Fibroblast of skin of right biceps (primary cell): ENCODE data around the gene PTX4.

Source experiments
- DNase-seq: peaks from one replicate; pipeline ENCODE4 v3.0.0-alpha.2; 2013

Gene PTX4

DNA sequence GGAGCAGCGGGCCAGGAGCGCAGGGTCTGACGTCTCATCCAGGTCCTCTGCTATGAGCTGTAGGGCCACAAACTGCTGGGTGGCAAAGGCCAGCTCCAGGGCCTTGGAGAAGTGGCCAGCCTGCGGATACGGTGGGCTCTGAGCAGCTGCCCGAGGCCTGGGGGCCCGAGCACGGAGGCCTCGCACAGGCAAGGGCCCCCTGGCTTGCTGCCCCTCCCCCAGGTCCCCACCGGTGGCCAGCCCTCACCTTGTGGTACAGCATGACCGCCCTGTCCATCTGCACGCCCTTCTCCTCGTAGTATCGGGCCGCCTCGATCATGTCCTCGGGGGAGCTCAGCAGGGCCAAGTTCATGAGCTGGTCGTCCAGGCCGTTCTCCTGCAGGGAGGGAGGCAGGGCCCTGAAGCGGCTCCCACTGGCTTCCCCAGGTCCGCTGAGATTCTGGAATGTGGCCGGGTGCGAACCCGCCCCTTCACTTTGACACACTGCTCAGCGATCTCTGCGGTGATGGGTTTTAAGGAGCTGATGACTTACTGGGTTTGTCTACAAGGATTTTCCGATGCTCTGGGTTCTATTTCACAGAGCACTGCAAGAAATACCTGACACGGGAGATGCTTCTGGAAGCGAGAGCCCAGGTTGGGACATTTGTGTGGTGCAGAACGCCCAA is 35.0 kb upstream of the PTX4 start:
- no peak for DNase-seq

DNA sequence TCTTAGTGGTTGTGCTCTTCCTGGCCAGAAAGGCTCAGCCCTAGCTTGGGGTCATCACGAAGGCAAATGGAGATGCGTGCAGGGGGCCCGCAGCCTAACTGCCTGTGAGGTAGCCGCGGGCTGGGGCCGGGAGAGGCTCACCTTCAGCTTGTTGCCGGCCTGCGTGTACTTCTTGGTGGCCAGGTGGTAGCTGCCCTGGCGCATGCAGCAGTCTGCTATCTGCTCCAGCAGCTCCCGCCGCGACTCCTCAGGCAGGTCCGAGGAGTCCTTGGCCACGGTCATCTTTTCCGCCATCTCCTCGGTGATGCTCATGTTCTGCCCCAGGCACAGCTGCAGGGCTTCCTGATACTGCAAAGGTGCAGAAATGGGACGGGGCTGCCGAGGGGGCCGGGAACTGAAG is 31.7 kb upstream of the PTX4 start:
- no peak for DNase-seq

DNA sequence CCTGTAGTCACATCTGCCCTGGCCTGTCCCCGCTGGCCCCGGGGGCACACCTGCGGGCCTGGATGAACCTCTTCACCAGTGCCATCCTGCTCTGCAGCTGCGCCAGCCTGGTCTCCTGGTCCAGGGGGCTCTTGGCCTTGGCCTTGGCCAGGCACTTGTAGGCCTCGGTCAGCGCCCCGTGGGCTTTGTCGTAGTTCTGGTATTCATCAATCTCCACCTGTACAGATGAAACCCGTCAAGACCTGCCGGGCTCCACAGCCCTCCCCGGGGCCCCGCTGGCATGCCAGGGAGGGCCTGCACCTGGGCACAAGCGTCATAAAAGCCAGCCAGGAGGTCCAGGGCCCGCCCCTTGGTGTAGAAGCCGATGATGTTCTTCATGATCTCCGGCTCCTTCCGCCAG is 31.1 kb upstream of the PTX4 start:
- no peak for DNase-seq

DNA sequence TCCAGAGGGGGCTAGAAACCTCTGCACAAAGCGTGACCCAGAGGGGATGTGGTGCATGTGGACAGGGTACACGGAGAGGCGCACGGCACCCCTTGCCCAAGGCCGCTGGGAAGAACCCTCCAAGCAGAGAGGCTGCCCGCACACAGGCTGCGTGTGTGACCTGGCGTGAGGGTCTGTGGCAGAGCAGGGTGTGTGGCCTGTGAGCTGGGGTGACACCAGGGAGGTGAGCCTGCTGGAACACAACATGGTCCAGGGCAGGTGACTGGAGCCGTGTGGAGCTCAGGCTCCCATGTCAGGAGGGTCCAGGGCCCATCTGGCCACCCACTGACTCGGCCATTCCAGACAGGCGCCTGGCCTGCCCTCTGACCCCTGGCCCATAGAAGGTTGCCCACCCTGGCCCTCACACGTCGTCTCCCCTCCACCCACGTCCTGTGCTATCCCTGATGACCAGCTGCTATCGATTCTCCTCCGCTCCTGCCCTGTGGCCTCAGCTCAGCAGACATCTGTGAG is 29.9 kb upstream of the PTX4 start:
- no peak for DNase-seq

DNA sequence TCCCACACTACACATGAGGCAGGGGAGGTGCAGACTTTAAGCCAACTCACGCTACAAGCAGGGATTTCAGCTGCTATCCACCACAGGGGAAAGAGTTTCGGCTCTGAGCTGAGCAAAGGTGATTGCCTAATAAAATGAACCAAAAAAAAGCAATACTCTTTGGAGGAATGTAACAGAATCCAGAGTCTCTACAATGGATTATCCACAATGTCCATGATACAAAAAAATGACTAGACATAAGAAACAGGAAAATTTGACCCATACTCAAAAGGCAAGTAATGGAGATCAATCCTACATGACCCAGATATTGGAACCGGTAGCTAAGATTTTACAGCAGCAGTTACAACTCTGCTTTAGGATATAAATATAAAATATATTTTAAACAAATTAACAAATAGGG is 25.8 kb upstream of the PTX4 start:
- no peak for DNase-seq

DNA sequence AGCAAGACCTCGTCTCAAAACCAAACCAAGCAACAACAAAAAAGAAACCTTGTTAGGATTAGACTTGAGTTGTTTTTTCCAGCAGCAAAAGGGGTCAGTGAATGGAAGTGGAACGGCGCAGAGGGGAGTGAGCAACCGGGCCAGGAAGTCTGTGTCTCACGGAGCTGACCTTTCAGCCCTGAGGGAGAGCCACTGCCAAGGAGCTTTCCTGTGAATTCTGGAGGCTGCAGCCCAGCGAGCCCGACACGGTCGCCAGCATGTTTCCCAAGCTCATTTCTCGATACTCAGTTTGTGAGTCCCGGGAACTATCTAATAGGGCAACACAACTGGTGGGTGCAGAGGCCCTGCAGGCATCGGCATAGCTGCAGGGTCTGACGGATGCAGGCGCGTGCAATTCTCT is 24.0 kb upstream of the PTX4 start:
- DNase-seq, result no peak

DNA sequence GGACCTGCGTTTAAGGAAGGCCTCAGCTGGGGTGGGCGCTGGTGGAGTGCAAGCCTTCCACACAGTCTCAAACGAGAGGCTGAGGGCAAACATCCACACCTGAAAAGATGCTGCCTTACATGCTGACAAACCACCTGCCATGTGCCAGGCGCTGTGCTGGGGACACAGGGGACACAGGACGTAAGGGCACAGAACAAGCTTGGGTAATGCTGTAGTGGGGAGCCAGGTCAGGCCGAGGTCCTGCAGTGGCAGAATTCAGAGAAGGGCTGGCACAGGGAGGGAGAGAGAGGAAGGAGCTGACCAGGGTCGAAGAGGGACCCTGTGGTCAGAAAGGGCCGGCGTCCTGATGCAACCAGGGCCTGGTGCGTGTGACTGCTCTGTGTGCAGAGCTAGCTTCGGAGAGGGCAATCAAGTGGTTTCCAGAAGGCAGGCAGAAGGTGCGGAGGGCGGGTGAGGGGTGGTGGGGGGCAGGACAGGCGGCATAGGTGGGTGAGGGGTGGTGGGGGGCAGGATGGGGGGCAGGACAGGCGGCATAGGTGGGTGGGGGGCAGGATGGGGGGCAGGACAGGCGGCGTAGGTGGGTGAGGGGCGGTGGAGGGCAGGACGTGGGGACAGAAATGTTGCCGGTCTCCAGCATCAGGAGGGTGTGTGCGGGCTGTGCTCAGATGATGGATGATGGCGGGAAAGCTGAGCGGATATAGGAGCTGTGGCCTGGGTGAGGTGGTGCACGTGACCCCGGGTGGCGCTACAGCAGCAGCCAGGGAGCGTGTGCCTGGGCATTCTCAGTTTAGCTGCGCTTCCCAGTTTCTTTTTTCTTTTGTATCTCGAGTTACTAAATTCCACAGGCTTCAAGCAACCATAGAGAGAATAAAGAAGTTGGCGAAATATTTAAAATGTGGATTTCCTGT is 23.2 kb upstream of the PTX4 start:
- no peak for DNase-seq

DNA sequence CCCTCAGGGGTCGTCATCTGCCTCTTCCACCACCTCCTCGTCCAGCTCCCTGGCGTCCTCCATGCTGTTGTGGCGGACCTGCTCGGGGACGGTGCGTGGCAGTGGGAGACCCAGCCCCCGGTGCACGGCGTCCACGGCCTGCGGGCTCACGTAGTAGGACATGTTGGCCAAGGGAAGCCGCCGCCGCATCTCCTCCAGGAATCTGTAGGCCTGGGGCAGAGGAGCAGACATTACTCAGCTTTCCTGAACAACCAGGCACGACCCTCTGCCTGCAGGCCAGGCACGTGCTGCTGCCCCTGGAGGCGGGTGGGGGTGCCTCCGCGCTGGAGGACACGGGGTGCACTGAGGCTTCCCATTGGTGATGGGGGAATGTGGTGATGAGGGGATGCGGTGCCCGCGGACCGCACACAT is 22.2 kb upstream of the PTX4 start:
- DNase-seq, result no peak

DNA sequence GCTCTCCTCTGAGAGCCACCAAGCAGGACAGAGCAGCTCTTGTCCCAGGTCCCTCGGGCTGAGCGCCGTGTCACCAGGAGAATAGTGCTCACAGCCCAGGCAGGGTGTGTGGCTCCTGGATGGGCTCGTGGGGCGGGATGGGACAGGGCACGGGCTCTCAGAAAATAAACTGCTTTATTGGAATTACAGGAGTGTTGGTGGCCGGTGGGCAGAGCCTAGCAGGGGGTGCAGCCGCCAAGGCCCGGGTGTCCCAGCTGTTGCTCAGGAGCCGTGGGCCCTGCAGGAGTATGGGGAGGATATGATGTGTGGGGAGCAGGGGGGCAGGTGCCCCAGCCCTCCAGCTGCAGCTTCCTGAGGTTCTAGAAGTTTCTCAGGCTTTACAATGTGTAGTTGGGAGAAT is 21.5 kb upstream of the PTX4 start:
- no peak for DNase-seq

DNA sequence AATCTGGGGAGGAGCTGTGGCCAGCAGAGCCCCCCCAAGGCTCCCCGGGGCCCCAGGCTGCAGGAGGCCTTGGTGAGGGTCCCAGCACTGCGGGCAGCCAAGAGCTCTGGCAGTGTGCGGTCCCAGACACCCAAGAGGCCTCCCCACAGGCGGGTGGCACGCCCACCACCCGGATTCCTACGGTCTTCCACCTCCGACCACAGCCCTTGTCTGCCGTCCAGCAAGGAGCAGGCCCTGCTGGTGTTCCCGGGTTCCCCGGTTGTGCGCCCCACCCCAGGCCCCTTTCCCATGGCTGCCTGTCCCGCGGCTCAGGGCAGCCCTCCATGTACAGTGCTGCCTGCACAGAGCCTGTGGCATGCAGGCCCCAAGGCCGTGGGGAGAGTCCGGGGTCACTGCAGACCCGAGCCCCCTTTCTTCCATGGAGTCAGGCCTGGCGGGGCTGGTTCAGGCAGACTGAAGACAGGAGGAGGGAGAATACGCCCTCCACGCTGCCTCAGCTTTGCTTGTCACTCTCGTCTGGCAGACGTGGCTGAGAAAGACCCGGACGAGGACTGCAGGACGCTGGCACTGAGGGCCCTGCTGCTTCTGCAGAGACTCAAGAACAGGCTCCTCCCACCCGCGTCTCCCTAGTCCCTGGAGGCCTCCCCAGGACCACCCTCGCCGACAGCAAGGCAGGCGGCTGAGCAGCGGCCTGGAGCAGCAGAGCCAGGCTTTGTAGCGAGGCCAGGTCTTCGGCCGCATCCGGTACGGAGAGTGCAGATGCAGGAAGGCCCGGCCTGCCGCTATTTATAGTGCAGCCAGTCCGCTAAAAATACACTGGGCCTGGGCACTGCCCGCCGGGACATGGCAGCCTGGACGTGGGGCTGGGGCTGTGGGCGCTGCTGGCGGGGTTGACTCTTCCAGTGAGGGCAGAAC is 20.8 kb upstream of the PTX4 start:
- DNase-seq, result no peak

DNA sequence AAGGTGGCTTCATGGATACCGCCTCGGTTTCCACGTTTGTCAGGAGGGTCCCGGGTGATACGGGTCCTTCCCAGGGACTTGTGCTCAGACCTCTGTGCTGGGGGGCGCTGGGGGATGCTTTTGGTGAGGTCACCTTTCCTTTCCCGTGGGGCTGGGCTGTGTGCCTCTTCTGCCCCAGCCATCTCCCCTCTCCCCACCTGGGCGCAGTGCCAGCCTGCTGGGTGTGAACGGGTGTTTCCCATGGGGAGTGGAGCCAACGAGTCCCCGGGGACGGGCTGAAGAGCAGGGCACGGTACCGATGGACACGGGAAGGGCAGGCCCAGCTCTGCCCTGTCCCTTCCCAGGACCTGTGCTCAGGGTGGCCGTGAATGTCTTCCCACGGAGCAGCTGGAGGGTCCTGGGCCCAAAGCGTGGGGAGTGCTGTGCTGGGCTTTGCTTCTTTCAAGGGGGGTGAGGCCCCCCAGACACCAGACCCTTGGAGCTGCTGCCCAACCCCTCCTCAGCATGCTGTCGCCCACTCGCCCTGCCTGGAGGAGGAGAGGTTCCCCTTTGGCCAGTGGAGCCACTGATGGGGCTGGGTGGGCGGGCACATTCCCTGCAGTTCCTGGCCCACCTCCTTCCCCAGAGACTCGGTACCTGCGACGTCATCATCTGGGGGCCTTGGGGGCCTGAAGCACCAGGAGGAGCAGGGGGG is 19.9 kb upstream of the PTX4 start:
- DNase-seq, result no peak

DNA sequence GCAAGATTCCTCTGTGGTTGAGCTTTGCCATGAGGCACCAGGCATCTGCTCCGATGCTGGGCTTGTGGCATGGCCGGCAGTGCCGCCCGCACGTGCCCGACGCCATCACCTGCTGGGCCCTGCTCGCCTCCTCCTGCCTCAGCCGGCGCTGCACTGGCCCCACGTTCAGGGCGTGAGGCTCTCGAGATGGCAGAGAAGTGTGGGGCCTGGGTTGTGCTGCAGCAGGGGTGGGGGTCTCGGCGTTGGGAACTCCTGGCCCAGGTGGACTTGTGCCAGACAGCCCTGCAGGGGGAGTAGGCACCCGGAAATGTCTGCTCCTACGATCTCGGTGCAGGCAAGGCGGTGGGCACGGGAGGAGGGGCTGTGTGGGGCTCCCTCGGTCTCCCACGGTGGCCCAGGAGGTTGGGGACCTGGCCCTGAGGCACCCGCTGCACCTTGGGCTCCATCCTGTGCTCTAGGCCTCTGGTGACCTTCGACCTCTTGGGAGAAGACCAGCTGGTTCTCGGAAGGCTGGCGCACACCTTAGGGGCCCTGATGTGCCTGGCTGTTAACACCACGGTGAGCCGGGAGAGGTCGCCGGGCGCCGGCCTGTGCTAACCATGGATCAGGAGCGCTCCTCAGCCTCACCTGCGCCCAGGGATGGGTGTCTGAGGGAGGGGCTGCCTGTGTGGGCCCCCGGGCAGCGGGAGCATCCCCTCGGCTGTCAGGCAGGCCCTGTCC is 17.9 kb upstream of the PTX4 start:
- DNase-seq, result no peak

DNA sequence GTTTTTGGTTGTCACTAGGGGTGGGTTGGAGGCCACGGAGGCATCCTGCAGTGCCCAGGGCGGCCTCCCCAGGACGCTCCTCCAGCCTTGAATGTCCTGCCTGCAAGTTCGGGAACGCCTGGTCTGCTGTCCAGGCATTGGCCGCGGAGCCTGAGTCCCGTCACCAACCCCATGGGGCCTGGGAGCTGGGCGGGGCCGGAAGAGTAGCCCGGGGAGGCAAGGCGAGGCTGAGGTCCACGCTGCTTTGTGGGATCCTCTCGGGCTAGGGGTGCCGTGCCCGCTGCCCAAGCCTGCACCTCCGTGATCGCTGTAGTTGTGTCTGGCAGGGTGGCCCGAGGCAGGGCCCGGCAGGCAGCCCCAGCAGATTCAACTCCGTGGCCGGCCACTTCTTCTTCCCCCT is 17.2 kb upstream of the PTX4 start:
- DNase-seq, result no peak

DNA sequence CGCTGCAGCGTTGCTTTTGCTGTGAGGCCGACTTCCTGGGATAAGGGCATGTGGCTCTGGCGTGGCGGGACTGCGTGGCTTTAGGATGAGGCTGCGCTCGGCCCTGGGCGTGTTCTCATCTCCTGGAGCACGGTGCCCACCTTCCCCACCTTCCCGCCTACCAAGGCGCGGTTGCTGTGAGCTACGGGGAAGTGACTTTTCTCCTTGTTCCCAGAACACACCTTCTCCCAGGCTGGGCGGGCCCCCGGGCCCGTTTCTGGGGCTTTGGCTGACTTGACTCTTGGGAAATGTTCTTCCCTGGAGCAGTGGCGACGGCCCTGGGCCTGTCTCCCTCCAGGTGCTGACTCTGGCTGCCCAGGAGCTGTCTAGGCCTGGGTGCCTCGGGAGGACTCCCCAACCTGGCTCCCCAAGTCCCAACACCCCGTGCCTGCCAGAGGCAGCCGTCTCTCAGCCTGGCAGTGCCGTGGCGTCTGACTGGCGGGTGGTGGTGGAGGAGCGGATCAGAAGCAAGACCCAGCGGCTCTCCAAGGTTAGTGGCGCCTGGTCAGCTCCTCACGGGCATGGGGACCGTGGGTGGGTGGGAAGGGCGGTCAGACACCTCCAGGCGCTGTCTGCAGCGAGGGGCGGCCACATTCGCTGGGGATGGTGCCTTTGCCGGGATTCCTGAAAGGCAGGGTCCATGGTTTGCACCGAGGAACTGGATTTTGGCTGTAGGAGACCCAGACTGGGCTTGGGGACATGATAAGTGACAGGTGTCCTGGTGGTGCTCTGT is 16.5 kb upstream of the PTX4 start:
- DNase-seq, result no peak

DNA sequence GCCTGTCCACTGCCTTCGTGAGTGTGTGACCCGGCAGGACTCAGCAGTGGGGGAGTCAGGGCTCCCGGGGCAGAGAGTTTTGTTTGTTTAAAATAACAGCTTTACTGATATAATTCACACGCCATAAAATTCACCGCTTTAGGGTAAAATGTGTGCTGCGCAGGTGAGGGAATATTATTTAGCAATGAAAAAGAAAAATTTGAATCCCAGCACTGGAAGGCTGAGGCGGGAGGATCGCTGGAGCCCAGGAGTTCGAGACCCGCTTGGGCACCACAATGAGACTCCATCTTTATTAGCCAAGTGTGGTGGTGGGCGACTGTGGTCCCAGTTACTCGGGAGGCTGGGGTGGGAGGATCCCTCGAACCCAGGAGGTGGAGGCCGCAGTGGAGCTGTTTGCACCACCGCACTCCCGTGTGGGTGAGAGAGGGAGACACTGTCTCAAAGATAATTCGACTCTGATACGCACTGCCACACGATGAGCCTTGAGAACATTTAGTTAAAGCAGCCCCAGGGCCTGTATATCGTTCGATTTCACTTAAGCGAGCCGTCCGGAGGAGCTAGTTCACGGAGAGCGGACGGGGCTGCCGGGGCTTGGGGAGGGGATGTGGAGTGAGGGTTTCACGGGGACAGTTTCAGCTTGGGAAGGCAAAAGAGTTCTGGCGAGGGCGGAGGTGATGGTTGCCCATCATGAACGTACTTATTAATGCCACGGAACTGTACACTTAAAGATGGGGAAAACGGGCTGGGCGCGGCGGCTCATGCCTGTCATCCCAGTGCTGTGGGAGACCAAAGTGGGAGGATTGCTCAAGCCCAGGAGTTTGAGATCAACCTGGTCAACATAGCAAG is 14.6 kb upstream of the PTX4 start:
- no peak for DNase-seq

DNA sequence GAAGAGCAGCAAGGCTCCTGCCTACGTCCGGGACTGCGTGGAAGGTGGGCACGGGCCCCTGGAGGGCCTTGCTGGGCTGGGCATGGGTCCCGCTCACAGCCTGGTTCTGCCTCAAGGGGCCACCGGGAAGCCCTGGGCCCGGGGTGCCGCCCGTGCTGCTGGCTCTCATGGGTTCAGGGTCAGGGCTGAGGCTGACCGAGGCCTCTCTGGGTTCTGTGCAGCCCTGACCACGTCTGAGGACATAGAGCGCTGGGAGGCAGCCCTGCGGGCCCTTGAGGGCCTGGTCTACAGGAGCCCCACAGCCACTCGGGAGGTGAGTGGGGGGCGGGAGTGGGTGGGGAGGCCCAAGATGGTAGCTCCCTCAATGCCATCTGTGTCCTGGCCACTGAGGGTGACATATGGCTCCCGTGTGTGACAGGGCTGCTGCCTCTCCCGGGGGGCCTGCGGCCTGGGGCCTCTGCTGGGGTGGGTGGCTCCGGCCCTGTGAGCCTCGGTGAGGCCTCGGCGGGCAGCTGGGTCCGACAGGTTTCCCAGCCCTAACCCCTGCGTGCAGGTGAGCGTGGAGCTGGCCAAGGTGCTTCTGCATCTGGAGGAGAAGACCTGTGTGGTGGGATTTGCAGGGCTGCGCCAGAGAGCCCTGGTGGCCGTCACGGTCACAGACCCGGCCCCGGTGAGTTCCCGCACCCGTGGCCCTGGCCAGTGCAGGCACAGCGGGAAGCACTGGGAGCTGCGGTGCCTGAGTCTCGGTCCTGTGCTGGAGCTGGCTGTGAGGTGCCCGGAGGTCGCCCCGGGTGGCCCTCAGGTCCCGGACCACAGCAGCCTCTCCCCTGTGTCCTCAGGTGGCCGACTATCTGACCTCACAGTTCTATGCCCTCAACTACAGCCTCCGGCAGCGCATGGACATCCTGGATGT is 13.6 kb upstream of the PTX4 start:
- no peak for DNase-seq

DNA sequence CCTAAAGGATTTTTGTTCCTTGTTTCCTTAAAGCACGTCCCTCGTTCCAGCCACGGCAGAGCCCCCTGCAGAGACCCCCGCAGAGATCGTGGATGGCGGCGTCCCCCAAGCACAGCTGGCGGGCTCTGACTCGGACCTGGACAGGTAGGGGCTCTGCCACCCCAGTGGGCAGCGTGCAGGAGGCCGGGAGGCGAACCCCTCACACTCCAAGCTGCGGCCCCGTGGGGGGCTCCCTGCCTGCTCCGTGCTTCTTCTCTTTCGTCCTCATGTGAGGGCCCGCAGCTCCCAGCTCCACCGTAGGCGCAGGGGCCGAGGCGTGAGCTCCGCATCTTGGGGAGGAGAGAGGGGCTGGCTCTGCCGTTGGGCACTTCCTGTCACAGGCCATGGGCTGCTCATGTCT is 12.9 kb upstream of the PTX4 start:
- DNase-seq, result no peak

DNA sequence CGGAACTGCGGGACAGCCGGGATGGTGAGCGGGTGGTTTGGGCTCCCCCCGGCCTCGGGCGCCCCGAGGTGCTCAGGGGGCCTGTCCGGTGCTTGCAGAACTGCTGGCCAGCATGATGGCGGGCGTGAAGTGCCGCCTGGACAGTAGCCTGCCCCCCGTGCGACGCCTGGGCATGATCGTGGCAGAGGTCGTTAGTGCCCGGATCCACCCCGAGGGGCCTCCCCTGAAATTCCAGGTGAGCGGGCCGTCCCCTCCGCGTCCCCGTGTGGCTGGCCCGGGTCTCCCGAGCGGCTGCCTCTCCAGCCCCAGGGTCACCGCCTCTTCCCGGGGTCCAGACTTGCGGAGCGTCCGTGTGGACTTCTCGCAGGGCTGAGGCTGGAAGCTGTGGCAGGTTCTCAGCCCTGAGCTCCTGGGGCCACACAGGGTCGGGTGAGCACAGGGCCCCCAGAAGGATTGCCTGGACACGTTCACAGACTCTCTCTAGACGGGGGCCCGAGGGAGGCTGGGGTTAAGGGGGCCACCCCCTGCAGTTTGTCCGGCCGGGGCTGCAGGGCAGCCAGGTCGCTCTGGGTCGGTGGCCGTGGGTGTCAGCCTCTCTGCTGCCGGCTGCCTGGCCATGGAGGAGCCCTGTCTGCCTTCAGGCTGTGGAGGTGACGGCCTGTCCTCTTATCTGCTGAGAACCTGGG is 11.9 kb upstream of the PTX4 start:
- DNase-seq, result no peak
